ENCODE data around the gene TUBA4A. TPM values are rescaled to one million over a fixed set of nuclear protein-coding genes. Genes with fewer than 3 reads are reported as not detected.

The TUBA4A gene
- total RNA-seq, 1 donor from 2014 or later = 85.1 TPM

DNA sequence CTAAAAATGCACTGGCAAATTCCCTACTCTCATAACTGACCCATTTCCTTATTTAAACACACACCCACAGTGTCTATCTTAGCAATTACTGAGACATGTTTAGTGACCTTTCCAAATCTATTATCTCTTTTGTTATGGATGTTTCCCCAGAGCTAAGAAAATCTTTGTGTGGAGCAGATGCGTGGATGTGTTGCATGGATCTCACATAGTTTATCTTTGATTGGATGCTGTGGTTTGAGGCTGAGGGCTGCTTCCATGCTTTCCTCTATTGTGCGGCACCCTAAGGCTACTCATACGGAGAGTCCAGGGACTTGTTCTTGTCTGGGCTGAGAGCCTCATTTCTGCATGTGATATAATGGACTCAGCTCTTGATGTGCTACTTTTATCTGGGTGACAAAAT lies 19.4 kb downstream of the TUBA4A start:
- no peak for DNase-seq (ENCODE audit: low spot score)

DNA sequence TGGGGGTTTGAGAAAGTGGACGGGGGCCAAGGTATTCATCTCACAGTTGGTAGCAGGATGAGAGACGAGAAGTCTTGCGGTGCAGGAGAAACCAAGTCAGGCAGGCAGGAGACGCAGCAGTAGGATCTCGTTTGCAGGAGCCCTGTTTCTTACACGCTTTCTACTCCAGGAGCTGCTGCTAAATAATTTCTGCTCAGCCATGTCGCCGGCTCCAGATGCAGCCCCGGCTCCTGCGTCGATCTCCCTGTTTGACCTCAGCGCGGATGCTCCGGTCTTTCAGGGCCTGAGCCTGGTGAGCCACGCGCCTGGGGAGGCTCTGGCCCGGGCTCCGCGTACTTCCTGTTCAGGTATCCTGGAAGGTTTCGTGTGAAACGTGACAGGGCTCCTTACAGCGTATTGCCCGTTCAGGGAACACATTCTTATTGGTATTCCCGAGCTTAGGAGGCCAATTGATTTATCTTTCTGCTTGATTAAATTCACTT lies 23.6 kb downstream of the TUBA4A start:
- DNase-seq (ENCODE audit: low spot score) = no peak

DNA sequence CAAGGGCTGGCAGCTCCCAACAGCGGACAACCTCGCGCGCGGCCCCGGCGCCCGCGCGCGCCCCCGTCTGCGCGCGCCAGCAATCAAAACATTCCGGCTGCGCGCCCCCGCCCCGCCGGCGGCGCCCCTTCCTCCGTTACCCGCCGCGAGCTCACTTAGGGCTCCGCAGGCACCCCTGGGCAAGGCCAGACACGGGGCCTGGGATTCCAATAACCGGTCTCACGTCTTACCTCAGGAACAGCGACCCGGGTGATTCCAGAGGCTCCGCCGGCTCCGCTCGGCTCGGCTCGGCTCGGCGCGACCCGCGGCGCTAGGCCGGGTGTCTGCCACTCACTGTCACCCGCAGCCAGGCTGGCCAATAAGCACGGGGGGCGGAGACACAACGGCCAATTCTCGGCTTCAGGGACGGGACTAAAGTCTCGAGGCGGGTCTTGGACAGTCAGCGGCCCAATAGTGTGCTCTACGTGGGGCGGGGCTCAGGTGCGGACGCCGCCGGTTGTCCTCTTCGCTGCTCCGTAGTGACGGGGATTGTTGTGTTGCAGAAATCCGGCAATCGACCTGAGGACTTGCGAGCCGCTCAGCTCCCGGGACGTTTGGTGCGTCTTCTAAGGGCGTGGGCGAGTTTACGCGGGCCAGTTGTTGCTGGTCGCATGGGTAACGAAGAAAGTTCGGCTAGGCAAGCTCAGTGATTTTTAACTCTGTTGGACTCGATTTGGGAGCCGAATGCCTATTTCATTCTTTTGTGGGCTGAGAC lies 24.2 kb downstream of the TUBA4A start, which contains the start of the genes ANKZF1 and ATG9A:
Gene ANKZF1, plus strand, starts transcription at position 502 of the 754 bp plus-strand sequence. CDS start 452 bp downstream, outside the sequence.
Gene ATG9A, minus strand, starts transcription at position 332 of the 754 bp plus-strand sequence. CDS start 1,612 bp downstream, outside the sequence.
- peak; percentile 99 for DNase-seq (ENCODE audit: low spot score)

DNA sequence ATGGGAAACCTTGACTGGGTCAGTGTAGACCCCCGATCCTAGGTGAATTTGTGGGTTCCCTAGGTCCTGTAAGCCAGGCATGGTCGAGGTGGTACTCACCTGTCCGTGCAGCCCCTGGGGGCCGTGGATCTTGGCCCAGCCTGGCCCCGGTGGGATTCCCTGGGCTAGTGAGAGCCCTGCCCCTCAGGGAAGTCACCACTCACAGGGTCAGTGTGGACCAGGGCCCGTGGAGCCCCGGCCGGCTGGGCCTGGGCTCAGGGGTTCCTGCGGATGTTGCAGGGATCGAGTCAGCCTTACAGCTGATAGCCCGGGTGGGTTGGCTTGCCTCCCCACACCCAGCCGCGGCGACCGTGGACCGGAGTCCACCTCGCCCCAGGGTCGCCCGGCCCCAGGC lies 24.8 kb downstream of the TUBA4A start:
- DNase-seq (ENCODE audit: low spot score) = no peak

DNA sequence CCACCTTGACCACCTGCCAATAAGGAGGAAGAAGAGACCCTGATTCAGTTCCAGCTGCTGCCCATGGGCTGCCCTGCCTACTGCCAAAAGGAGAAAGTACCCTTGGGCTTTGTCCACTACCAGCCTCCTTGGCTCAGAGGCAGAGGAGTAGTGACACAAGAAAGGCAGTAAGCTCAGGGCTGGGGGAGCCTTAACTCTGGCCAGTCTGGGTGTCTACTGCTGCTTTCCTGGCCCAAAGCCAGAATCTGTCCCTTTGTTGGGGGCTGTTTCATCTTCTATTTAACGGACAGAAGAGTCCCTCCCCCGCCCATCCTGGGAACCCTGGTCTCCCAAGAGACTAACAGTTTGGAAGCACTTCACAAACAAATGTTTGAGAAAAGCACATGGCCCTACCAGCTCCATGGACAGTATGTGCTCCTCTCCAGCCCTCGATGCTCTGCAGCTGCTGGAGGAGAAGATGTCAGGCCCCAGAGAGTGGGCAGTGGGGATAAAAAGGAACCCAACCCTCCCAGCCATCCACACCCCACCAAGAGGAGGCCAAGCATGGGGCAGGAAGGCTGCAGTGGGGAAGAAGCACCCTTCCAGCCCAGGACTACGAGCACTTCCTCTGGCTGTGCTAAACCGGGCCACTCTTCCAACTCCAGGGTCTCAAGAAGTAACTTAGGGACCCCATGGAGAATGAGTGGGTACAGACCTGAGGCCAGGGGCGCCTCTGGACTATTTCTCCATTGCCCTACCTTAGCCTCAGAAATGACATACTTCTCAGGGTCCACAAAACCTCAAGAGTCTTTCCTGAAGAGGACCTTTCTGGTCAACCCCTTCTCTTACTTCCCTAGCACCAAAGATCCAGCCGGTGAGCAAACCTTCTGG lies 25.4 kb downstream of the TUBA4A start:
- DNase-seq (ENCODE audit: low spot score) = no peak

DNA sequence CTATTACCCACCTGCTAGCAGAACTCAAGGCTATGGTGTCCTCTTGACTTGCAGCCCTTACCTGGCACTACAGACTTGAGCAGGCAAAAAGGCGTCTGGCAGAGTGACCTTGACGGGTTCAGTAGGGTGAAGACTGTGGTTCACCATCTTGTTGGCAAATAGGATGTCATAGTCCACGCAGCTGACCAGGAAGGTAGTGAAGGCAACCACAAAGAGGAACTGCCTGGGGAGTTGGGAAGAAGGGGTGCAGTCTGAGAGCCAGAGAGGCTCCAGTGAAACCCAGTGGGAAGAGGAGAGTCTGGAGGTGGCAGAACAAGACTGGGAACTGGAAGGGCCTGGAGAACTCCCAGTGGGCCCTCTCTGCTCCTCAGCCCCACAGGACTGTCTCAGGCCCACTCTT lies 28.4 kb downstream of the TUBA4A start:
- no peak for DNase-seq (ENCODE audit: low spot score)

DNA sequence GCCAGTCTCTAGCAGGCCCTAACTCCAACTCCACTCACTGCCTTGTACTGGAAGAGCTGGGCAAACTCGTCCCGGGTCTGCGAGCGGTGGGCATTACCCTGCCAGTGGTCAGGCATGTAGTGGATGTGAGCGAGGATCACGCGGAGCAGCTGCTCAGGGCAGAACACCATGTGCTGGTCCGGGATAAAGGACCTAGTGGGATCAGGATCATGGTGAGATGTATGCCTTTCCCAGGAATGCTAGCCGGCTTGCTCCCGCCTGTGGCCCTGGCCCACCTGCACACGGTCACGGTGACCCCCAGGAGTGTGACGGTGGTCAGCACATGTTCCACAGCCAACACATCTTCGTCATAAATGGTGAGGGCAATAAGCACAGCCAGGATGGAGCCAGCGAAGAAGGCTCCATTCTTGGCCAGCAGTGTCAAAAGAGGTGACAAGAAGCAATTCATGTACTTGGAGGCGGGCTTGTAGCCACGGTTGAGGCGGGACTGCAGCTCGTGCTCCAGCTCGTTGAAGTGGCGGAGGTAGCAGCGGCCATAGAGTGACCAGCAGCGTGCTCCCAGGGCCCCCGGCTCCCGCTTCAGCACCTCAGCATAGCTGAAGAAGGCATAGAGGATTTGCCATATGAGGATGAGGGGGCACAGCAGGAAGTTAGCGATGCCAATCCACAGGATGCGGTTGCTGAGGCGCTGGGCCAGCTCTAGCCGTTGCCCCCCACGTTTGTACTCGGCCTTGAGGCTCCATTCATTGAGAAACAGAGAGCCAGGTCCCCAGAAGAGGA lies 29.7 kb downstream of the TUBA4A start:
- DNase-seq (ENCODE audit: low spot score) = no peak

DNA sequence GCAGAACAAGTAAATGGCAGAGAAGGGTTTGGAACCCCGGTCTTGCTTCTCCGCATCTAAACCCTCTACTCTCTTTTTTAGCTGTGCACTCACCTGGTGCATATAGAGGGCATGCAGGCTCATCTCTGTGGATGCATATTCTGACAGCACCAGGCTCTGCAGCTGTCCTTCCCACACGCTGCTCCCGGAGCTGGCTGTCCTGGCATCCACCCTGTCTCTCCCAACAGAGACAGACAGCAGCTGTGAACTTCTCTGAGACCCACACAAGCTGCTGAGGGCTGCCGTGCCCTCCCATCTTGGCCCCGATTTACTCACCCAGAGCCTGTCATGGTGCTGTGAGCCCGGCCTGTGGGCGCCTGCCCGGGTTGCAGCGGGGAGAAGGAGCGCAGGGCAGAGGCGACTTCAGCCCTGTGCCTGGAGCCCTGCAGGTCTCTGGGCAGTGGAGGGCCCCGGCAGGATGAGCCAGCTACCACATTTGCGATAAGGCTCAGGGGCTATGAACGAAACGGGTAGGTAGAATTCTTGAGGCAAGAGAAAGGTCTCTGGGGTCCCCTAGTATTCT lies 31.7 kb downstream of the TUBA4A start:
- DNase-seq (ENCODE audit: low spot score) = no peak

DNA sequence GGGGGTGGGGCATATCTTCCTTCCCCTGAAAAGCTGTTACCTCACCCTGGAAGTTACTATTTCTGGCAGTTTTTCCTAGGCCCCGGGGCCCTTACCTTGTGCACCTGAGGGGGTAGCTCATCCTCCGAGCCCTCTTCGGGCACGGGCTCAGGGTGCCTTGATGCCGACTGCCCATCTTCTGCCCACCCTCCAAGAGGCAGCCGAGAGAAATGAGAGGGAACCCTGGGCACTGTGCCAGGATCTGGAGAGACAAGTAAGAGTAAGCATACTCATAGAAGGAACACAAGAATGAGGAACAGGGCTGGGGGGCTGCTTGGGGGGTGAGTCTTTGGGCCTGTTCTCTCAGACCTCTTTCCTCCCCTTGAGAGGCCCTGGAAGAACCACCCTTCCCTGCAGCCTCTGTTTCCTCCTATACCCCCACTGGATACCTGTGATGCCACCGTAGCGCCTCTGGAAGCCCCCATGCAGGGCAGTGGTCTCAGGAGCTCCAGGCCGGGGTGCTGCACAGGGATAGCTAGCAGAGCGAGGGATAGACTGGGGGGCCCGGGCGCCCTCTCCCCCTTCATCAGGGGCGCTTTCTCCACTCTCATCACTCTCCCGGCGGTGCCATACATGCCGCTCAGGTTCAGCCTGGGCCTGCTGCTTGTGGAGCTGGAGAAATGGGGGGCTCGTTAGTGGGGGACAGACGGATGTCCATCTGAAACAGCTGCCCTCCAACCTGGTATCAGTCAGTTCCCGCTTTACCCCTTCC lies 32.9 kb downstream of the TUBA4A start:
- DNase-seq (ENCODE audit: low spot score) = no peak

DNA sequence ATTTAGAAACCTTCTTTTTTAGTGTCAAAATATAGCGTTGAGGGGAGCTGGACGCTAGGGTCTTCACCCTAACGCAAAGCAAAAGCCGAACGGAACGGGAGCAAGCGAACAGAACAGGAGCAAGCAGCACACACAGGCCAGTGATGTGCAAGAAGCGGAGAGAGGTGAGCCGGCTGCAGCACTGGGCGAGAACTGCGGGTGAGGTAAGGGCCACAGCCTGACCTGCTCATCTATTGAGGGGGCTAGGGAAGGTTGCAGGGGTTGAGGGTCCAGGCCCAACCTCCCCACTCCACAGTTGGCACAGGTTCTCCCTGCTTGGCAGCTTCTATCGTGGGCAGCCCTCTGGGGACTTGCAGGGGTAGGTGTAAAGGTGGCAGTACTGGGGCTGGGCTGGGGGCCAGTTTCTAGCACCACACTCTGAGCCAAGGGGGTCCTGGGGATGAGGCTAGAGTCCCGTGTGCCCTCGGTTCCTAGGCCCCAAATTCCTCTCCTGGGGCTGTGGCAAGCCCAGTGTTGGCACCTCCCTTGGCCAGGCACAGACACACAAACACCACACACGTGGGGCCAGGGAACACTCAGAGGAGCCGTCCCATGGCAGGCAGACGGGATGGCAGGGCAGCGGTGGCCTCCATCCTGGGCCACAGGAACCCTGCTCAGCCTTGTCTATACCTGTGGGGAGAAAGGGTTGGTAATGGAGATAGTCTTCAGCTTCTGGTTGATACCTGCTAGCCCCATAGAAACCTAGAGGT lies 33.8 kb downstream of the TUBA4A start:
- DNase-seq (ENCODE audit: low spot score) = no peak

DNA sequence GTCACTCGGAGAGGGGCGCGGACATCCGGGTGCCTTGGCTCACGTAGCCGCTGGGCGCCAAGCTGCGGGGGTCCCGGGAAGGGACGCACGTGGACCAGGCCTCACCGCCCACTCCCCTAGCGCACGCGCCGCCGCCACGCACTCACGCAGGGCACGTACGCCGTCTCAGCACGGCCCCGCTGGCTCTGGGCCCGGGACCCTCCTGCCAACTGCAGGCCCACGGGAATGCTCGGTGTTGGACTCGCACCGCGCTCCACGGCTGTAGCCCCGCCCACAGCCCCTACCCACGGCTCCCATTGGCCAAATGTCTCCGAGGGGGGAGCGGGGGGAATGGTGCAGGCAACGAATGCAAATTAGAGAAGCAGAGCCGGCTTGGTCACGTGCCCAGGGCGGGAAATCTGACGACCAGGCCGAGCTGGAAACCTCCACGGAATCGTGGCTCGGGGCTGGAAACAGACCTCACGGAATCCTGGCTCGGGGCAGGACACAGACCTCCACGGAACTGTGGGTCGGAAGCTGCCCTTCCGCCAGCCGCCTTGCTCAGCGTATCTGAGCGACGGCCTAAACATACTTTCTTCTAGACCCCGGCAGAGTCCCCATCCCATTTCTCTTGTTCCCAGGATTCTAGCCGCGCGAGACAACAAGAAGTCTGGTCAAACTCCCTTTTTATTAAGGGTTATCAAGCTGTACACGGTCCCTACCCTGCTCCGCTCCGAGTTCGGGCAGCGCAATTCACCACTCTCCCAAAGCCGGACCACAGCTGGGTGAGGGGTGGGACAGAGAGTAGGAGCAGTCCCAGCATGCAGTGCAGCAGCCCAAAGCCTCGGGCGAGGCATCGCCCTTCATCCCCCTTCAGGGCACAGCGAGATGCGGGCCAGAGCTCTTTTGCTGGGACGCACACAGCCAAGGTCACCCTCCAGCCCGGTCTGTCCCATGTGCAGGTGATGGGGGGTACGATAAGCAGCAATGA lies 34.7 kb downstream of the TUBA4A start, which contains the start of gene ABCB6:
Gene ABCB6, minus strand, starts transcription at position 227 of the 970 bp plus-strand sequence. CDS start 285 bp downstream, outside the sequence.
- peak; percentile 96 for DNase-seq (ENCODE audit: low spot score)

DNA sequence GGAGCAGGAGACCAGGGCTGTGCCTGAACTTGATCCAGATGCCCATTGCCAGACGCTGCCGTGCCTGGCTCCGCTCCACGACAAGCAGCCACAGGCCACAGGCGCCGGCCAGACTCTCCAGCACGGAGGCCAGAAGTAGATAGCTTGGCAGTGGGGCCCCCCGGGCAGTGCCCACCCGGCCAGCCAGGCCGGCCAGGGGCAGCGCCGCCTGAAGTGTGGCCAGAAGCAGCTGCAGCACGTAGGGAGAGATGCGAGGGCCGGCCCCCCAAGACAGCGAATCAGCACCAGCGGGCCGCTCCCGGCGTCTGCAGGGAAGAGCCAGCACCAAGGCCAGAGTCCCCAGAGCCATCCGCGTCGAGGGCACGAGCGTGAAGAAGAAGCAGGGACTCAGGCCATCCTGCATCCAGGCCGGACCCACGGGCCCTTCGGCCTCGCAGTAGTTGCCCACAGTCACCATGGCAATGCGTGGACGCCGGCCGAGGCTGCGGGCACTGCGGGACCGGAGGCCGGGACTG lies 35.4 kb downstream of the TUBA4A start:
- no peak for DNase-seq (ENCODE audit: low spot score)

DNA sequence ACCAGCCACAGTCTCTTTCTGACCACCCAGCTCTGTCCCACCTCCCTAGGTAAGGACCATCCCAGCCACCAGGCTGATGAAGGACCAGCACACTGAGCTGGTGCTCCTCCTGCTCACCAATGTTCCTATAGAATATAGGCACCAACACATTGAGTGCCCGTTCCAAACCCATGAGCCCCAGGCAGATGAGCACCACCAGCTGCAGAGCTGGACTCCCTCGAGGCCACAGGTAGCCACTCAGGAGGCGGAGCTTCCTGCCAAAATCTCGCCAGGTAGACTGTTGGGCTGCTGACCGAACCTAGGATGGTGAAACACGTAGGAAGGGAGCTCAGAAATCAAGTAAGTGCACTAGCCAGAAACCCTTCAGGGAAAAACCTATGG lies 37.2 kb downstream of the TUBA4A start:
- DNase-seq (ENCODE audit: low spot score) = no peak

DNA sequence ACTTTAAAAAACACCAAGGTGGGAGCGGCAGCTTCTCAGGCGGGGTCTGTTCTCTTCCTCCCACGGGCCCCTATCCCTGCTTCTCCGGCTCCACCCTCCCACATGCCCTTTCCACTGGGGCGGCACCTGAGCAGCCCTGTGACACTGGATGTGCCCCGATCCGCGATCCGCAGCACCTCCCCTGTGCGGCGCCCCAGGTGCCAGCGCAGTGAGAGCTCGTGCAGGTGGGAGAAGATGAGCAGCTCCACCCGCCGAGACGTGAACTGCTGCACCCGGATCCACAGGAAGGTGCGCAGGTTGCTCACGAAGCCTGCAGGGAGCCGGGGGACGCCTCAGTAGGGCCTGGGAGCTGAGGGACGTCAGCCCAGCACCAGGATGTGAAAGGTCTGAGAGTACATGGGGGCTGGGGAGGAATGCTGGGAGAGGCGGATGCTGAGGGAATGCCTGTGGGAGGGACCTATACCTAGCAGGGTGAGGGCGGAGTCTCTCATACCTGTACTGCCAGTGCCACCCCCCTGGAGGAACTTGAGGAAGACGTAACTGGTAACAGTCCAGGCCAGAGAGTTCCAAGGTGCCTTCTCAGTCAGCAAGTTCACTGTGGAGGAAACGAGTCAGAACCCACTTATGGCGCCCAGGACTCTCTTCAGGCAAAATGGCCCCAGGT lies 37.7 kb downstream of the TUBA4A start:
- no peak for DNase-seq (ENCODE audit: low spot score)

DNA sequence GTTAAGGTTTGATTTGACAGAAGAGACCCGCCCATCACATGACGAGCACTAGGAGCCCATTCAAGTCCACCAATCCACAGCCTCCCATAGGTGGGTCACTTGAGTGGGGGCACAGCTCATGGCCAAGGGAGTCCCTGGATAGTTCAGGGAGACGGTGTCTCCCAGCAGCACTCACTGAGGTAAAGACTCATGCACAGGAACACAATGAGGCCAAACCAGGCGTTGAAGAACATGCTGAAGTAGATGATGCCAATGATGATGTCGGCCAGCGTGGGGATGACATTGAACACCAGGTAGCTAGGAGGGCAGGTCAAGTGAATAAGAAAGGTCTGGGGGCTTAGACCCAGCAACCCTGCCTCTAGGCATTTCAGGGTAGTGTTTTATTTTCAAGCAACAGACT lies 38.9 kb downstream of the TUBA4A start:
- no peak for DNase-seq (ENCODE audit: low spot score)

DNA sequence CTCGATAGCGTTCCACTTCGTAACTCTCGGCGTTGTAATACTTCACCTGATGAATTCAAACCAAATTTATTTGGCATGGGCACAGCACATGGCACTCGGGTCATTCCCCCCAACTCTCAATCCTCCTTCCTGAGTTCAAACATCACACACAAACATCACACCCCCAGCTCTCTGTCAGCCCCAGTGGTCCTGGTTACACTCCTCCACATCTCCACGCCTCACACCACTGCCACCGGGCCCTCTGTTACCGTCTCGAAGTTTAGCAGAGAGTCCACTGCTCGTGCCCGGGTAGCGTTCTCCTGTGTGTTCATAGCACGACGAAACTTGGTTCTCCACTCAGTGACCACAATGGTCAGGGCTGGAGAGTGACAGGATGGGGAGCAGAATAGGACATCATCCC lies 39.6 kb downstream of the TUBA4A start:
- DNase-seq (ENCODE audit: low spot score) = no peak

DNA sequence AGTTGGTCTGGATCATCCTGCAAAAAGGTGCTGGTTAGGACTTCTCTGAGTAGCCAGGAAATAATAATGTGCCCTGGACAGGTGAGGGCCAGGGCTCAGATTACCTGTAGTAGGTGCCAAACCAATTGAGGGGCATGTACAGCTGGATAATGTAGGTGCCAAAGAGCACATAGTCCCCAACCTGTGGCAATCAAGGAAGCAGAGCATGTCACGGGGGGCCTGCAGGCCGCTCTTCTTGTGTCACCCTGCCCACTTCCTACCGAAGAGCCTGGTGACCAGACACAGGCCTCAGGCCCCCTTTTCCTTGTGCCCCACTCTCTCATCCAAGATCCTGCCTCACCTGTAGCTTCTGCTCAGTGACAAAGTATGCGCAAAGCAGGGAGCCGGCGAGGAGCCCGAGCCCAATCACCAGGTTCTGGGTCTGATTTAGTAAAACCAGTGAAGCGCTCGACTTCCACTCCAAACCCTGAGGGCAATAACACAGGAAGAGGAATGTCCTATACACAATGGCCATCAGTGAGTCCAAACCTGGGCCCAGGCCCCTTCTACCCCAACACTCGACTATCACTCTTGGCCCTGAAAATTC lies 40.1 kb downstream of the TUBA4A start:
- no peak for DNase-seq (ENCODE audit: low spot score)

DNA sequence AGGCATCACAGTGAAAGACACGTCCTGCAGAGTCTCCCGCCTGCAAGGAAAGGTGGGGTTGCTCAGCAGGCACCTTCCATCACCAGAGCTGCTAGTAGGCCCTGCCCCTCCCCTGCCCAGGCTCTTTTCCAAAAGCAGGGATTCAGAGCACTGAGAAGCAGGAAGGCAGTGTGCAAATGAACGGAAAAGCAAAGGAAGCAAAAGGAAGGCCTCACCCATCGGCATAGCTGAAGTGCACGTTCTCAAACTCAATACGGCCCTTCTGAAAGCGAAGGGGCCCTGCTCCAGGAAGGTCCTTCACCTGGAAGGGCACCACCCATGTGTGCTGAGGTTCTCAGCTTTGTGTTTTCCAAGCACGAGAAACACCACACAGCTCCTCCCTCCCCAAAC lies 40.7 kb downstream of the TUBA4A start:
- DNase-seq (ENCODE audit: low spot score) = no peak

Data from ureter (tissue), 1 donor.